NCI-H69 (cell line): ENCODE data around the gene ARHGEF10L.

Source experiments
- DNase-seq: peaks from one replicate; lab custom pipeline; 2025; lab: John Stamatoyannopoulos, UW

The ARHGEF10L gene

GRCh38 chr1:17710889-17711576 lies 171.5 kb downstream of the ARHGEF10L start:
- DNase-seq = no peak

- no peak for DNase-seq
These were observed 172.0 kb downstream of the ARHGEF10L start for GRCh38 chr1:17711577-17711910.

- DNase-seq = no peak
These were observed 172.4 kb downstream of the ARHGEF10L start for GRCh38 chr1:17711941-17712340.

GRCh38 chr1:17713993-17714392 lies 174.5 kb downstream of the ARHGEF10L start:
- DNase-seq = no peak

GRCh38 chr1:17717594-17718535 lies 178.4 kb downstream of the ARHGEF10L start:
- DNase-seq = no peak

- DNase-seq = no peak
These were observed 180.4 kb downstream of the ARHGEF10L start for GRCh38 chr1:17719874-17720273.

GRCh38 chr1:17721444-17721843 lies 181.9 kb downstream of the ARHGEF10L start:
- DNase-seq = no peak

GRCh38 chr1:17723684-17724083 lies 184.2 kb downstream of the ARHGEF10L start:
- DNase-seq = no peak

GRCh38 chr1:17724150-17724549 lies 184.7 kb downstream of the ARHGEF10L start:
- DNase-seq = no peak

- peak; percentile 42 for DNase-seq
These were observed 185.7 kb downstream of the ARHGEF10L start for GRCh38 chr1:17725084-17725719.

- no peak for DNase-seq
These were observed 186.5 kb downstream of the ARHGEF10L start for GRCh38 chr1:17725811-17726582.

GRCh38 chr1:17728123-17728712 lies 188.7 kb downstream of the ARHGEF10L start:
- DNase-seq = no peak

- DNase-seq = no peak
These were observed 189.8 kb downstream of the ARHGEF10L start for GRCh38 chr1:17729248-17729647.

- no peak for DNase-seq
These were observed 190.4 kb downstream of the ARHGEF10L start for GRCh38 chr1:17729909-17730308.

GRCh38 chr1:17731460-17731859 lies 192.0 kb downstream of the ARHGEF10L start:
- no peak for DNase-seq

GRCh38 chr1:17732475-17732874 lies 193.0 kb downstream of the ARHGEF10L start:
- DNase-seq = no peak

- no peak for DNase-seq
These were observed 194.2 kb downstream of the ARHGEF10L start for GRCh38 chr1:17733661-17734060.

- no peak for DNase-seq
These were observed 195.1 kb downstream of the ARHGEF10L start for GRCh38 chr1:17734609-17735008.

GRCh38 chr1:17735348-17735747 lies 195.8 kb downstream of the ARHGEF10L start:
- no peak for DNase-seq

GRCh38 chr1:17735793-17736192 lies 196.3 kb downstream of the ARHGEF10L start:
- no peak for DNase-seq

- DNase-seq = no peak
These were observed 197.1 kb downstream of the ARHGEF10L start for GRCh38 chr1:17736625-17737024.

GRCh38 chr1:17739050-17739449 lies 199.6 kb downstream of the ARHGEF10L start:
- no peak for DNase-seq
